ENCODE data around the gene FBXO36.

The FBXO36 gene

DNA sequence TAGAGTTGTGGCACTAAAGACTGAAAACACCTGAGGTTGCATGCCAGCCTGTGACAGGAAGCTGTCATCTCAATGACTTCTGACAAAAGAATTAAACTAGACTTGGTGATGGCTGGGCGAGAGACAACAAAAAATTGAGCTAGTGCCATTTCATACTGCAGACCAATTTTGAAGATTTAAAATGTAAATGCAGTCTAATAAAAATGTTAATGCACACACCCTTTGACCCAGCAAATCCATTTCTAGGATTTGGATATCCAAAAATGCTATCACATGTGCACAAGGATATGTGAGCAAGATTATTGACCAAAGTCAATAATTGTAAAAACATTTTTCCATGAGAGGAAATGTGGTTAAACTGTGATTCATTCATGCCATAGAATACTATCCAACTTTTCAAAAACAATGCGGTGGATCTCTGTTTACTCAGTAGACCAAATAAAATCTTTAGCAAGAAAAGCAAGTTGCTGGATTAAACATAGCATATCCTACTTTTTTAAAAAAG is 5.6 kb downstream of the FBXO36 start:
- no peaks in the 10 kb centered on the region for H3K36me3 ChIP-seq (replicated peaks)
- no peak overlapping the region for H3K27ac ChIP-seq
- no peaks in the 10 kb centered on the region for H3K27me3 ChIP-seq (replicated peaks)
- DNase-seq, result no peak
- TF ChIP-seq, protein P1, sequence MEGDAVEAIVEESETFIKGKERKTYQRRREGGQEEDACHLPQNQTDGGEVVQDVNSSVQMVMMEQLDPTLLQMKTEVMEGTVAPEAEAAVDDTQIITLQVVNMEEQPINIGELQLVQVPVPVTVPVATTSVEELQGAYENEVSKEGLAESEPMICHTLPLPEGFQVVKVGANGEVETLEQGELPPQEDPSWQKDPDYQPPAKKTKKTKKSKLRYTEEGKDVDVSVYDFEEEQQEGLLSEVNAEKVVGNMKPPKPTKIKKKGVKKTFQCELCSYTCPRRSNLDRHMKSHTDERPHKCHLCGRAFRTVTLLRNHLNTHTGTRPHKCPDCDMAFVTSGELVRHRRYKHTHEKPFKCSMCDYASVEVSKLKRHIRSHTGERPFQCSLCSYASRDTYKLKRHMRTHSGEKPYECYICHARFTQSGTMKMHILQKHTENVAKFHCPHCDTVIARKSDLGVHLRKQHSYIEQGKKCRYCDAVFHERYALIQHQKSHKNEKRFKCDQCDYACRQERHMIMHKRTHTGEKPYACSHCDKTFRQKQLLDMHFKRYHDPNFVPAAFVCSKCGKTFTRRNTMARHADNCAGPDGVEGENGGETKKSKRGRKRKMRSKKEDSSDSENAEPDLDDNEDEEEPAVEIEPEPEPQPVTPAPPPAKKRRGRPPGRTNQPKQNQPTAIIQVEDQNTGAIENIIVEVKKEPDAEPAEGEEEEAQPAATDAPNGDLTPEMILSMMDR (IDR thresholded peaks at IDR 0.05; ENCODE audit: low read depth, low read length, missing control alignments), result no peak
- in situ Hi-C loops (cut with HindIII; ENCODE audit: low pct_ligation_motif_present, low sequenced_read_pairs), result no loop called here
- H3K4me3 ChIP-seq (ENCODE audit: low read depth, low read length), result no peak overlapping the region

DNA sequence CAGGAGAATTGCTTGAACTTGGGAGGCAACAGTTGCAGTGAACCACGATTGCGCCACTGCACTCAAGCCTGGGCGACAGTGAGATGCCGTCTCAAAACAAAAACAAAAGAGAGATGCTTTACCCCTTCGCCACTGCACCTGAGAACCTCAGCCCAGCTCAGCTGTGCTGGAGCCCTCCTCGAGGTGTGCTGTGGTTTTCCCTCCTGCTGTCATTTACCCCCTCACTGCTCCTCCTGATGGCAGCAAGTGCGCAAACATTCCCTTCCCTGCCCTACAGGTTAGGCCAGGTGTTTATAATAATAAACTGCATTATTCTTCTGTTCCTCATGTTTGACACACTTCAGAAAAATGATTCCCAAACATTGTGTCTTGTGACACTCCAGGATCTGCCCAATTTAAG is 8.4 kb downstream of the FBXO36 start:
- Histone ChIP-seq H3K27ac (no peak overlapping the region), H3K27me3 (replicated peaks) (no peaks in the 10 kb centered on the region), H3K36me3 (replicated peaks) (no peaks in the 10 kb centered on the region), H3K4me3 (ENCODE audit: low read depth, low read length) (no peak overlapping the region)
- in situ Hi-C loops (cut with HindIII; ENCODE audit: low pct_ligation_motif_present, low sequenced_read_pairs), result no loop called here
- no peak for DNase-seq
- TF ChIP-seq, protein P1 (IDR thresholded peaks at IDR 0.05; ENCODE audit: low read depth, low read length, missing control alignments), result no peak

DNA sequence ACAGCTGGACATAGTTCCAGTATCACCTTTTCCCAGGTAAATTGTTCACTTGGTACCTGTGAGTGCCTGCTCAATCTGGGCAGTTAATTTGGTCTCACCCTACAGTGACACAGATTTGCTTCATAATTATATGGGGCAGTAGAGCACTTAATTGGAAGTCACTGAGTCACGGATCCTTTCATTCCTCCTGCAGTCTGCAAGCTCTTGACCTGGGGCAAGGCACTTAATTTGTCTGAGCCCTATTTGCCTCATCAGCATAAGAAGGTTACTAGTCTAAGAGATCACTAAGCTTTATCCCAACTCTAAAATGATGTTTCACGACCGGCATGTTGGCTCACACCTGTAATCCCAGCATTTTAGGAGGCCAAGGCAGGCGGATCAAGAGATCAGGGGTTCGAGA is 8.9 kb downstream of the FBXO36 start:
- no peak overlapping the region for H3K27ac ChIP-seq
- H3K4me3 ChIP-seq (ENCODE audit: low read depth, low read length), result no peak overlapping the region
- H3K27me3 ChIP-seq (replicated peaks), result no peaks in the 10 kb centered on the region
- H3K36me3 ChIP-seq (replicated peaks), result no peaks in the 10 kb centered on the region
- no peak for DNase-seq
- TF ChIP-seq, protein P1 (IDR thresholded peaks at IDR 0.05; ENCODE audit: low read depth, low read length, missing control alignments), result no peak
- in situ Hi-C loops (cut with HindIII; ENCODE audit: low pct_ligation_motif_present, low sequenced_read_pairs), result no loop called here

DNA sequence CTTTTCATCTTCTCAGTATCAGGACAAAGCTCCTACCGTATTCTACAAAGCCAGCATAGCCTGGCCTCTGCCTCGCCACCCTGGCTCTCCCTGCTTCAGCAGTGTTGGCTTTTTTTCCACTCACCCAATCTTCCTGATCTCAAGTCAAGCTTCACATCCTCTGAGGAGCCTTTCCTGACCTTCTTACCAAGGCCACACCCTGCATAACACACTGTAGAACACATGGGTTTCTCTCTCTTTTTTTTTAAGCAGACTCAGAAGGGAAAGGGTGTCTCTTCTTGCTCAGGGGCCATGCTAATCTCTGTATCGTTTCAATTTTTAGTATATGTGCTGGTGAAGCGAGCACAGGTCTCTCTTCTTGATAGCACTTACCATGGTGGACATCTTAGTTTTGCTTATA is 15.2 kb downstream of the FBXO36 start:
- in situ Hi-C loops (cut with HindIII; ENCODE audit: low pct_ligation_motif_present, low sequenced_read_pairs), result no loop called here
- no peak for DNase-seq
- no peak overlapping the region for H3K27ac ChIP-seq
- TF ChIP-seq, protein P1 (IDR thresholded peaks at IDR 0.05; ENCODE audit: low read depth, low read length, missing control alignments), result no peak
- H3K27me3 ChIP-seq (replicated peaks), result no peaks in the 10 kb centered on the region
- no peak overlapping the region for H3K4me3 ChIP-seq (ENCODE audit: low read depth, low read length)
- no peaks in the 10 kb centered on the region for H3K36me3 ChIP-seq (replicated peaks)

DNA sequence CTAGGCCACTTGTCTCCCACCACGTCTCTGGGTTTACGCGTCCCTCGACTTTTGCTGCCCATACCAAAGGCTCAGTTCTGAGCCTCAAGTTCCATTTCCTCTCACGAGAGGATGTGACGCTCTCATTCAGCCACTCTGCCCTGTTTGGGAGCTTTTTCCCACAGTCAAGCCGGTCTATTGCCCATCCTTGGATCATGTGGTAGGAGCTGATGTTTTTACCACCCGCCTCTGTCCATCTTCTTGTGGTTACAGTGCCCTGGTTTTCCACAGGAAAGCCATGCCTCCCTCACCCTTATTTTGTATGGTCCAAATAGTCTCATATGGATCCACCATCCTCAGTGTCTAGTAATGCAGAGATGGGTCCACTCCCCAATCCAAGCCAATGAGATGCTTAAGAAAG is 20.4 kb downstream of the FBXO36 start:
- H3K36me3 ChIP-seq (replicated peaks), result no peaks in the 10 kb centered on the region
- no peak for DNase-seq
- TF ChIP-seq, protein P1 (IDR thresholded peaks at IDR 0.05; ENCODE audit: low read depth, low read length, missing control alignments), result no peak
- H3K27me3 ChIP-seq (replicated peaks), result no peaks in the 10 kb centered on the region
- in situ Hi-C loops (cut with HindIII; ENCODE audit: low pct_ligation_motif_present, low sequenced_read_pairs), result no loop called here
- no peak overlapping the region for H3K27ac ChIP-seq
- no peak overlapping the region for H3K4me3 ChIP-seq (ENCODE audit: low read depth, low read length)

DNA sequence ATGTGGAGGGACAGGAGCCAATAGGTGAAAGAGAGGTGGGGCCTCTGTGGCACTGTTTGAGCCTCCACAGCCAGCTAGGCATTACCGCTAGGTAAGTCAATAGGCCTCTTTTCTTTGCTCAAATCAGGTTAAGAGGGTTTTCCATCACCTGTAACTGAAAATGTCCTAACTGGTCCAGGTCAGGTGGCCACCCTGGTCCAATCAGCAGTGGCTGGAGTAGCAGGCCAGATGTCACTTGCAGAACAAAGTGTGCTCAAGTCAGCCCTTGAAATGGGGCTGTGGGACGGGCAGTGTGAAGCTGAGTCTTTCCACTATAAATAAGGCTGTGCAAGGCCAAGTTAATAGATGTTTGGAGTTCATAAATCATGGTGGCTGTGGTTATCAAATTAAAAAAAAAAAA is 20.9 kb downstream of the FBXO36 start:
- in situ Hi-C loops (cut with HindIII; ENCODE audit: low pct_ligation_motif_present, low sequenced_read_pairs), result no loop called here
- DNase-seq, result no peak
- Histone ChIP-seq H3K4me3 (ENCODE audit: low read depth, low read length) (no peak overlapping the region), H3K27ac (no peak overlapping the region), H3K36me3 (replicated peaks) (no peaks in the 10 kb centered on the region), H3K27me3 (replicated peaks) (no peaks in the 10 kb centered on the region)
- TF ChIP-seq, protein P1 (IDR thresholded peaks at IDR 0.05; ENCODE audit: low read depth, low read length, missing control alignments), result no peak
